Upper lobe of left lung (tissue), 4 donors: ENCODE measurements around the gene AADAT.

Experiments used
- CTCF ChIP-seq, 6 experiments: fragments of 450-650 bp in 4 of 6; fragments of 200-600 bp in 2 of 6; sonication (generic) in 2 of 6; IDR thresholded peaks; one replicate each; pipeline ENCODE4 v1.5.1; 2016 to 2019; ENCODE audit warnings: antibody characterized with exemption in 6 of 6
- EP300 ChIP-seq, 4 donors: sonication (generic); formaldehyde crosslinking; IDR thresholded peaks; one replicate each; pipeline ENCODE4 v1.5.1; 2017; ENCODE audit warnings: antibody characterized with exemption in 4 of 4, control low read depth in 2 of 4
- POLR2A ChIP-seq, 4 donors: fragments of 450-650 bp; IDR thresholded peaks; one replicate each; pipeline ENCODE4 v1.5.1; 2016 to 2017; ENCODE audit warnings: antibody characterized with exemption in 4 of 4, mild to moderate bottlenecking in 2 of 4
- POLR2AphosphoS5 ChIP-seq, 2 donors: sonication (generic); formaldehyde crosslinking; IDR thresholded peaks; one replicate each; pipeline ENCODE4 v1.5.1; 2017; ENCODE audit warnings: antibody characterized with exemption in 2 of 2

- TF ChIP-seq CTCF (IDR thresholded peaks at IDR 0.05) (no peak), POLR2A (IDR thresholded peaks at IDR 0.05) (no peak), EP300 (IDR thresholded peaks at IDR 0.05) (no peak), POLR2AphosphoS5 (IDR thresholded peaks at IDR 0.05) (no peak)
Observed at GRCh38 chr4:170090352-170091052, 746 bp upstream of the AADAT start.
